ENCODE results near the gene ANKRD60. TPM values are rescaled to one million over a fixed set of nuclear protein-coding genes. Genes with fewer than 3 reads are reported as not detected.

The ANKRD60 gene
- total RNA-seq, 1 donor from 2014 or later: not detected

GRCh38 chr20:58195047-58195446 is 33.4 kb downstream of the ANKRD60 start:
- Mint-ChIP-seq H3K4me1 (no peaks in the 10 kb centered on the region), H3K4me3 (no peak overlapping the region), H3K36me3 (no peaks in the 10 kb centered on the region), H3K9me3 (peaks cover 5% of the 10 kb centered on the region), H3K27ac (no peak overlapping the region), H3K27me3 (ENCODE audit: low read depth) (peaks cover 23% of the 10 kb centered on the region)
- DNase-seq (ENCODE audit: low spot score in 2 of 2, unreplicated experiment in 2 of 2): no peak
- no peak for TF ChIP-seq CTCF (IDR thresholded peaks at IDR 0.05; ENCODE audit: unreplicated experiment)

GRCh38 chr20:58194175-58194791 is 34.2 kb downstream of the ANKRD60 start:
- no peak overlapping the region for H3K4me3 Mint-ChIP-seq
- no peaks in the 10 kb centered on the region for H3K4me1 Mint-ChIP-seq
- DNase-seq (ENCODE audit: low spot score in 2 of 2, unreplicated experiment in 2 of 2): no peak
- H3K27me3 Mint-ChIP-seq (ENCODE audit: low read depth): peaks cover 29% of the 10 kb centered on the region
- no peak overlapping the region for H3K27ac Mint-ChIP-seq
- H3K36me3 Mint-ChIP-seq: no peaks in the 10 kb centered on the region
- no peak for TF ChIP-seq CTCF (IDR thresholded peaks at IDR 0.05; ENCODE audit: unreplicated experiment)
- peaks cover 5% of the 10 kb centered on the region for H3K9me3 Mint-ChIP-seq

- no peak for DNase-seq (ENCODE audit: low spot score in 2 of 2, unreplicated experiment in 2 of 2)
- Mint-ChIP-seq H3K4me1 (no peaks in the 10 kb centered on the region), H3K27me3 (ENCODE audit: low read depth) (peaks cover 38% of the 10 kb centered on the region), H3K36me3 (no peaks in the 10 kb centered on the region), H3K9me3 (peaks cover 5% of the 10 kb centered on the region), H3K4me3 (no peak overlapping the region), H3K27ac (no peak overlapping the region)
- peak; percentile 28 for TF ChIP-seq CTCF (IDR thresholded peaks at IDR 0.05; ENCODE audit: unreplicated experiment)
These were observed 35.9 kb downstream of the ANKRD60 start for GRCh38 chr20:58192567-58192966.

- peaks cover 41% of the 10 kb centered on the region for H3K27me3 Mint-ChIP-seq (ENCODE audit: low read depth)
- H3K9me3 Mint-ChIP-seq: peaks cover 5% of the 10 kb centered on the region
- no peaks in the 10 kb centered on the region for H3K36me3 Mint-ChIP-seq
- no peak overlapping the region for H3K4me3 Mint-ChIP-seq
- H3K4me1 Mint-ChIP-seq: no peaks in the 10 kb centered on the region
- H3K27ac Mint-ChIP-seq: no peak overlapping the region
- no peak for DNase-seq (ENCODE audit: low spot score in 2 of 2, unreplicated experiment in 2 of 2)
- no peak for TF ChIP-seq CTCF (IDR thresholded peaks at IDR 0.05; ENCODE audit: unreplicated experiment)
These were observed 36.4 kb downstream of the ANKRD60 start for GRCh38 chr20:58192065-58192464.

GRCh38 chr20:58188527-58188926 is 39.9 kb downstream of the ANKRD60 start:
- H3K4me3 Mint-ChIP-seq: no peak overlapping the region
- DNase-seq (ENCODE audit: low spot score in 2 of 2, unreplicated experiment in 2 of 2): no peak
- H3K9me3 Mint-ChIP-seq: peaks cover 11% of the 10 kb centered on the region
- H3K27me3 Mint-ChIP-seq (ENCODE audit: low read depth): peaks cover 60% of the 10 kb centered on the region
- no peak for TF ChIP-seq CTCF (IDR thresholded peaks at IDR 0.05; ENCODE audit: unreplicated experiment)
- H3K36me3 Mint-ChIP-seq: no peaks in the 10 kb centered on the region
- no peaks in the 10 kb centered on the region for H3K4me1 Mint-ChIP-seq
- no peak overlapping the region for H3K27ac Mint-ChIP-seq

- Mint-ChIP-seq H3K36me3 (no peaks in the 10 kb centered on the region), H3K27ac (no peak overlapping the region), H3K4me1 (no peaks in the 10 kb centered on the region), H3K9me3 (peaks cover 12% of the 10 kb centered on the region), H3K27me3 (ENCODE audit: low read depth) (peaks cover 59% of the 10 kb centered on the region), H3K4me3 (no peak overlapping the region)
- no peak for TF ChIP-seq CTCF (IDR thresholded peaks at IDR 0.05; ENCODE audit: unreplicated experiment)
- DNase-seq (ENCODE audit: low spot score in 2 of 2, unreplicated experiment in 2 of 2): no peak
These were observed 43.5 kb downstream of the ANKRD60 start for GRCh38 chr20:58184984-58185383.

All from mesothelial cell of epicardium (in vitro differentiated cells).